GM12872 (cell line): ENCODE results near the gene FAM210B.

Source experiments
- TF ChIP-seq, protein P1 (sequence below): IDR thresholded peaks from 3 replicates; pipeline ENCODE4 v1.5.1; 2011; ENCODE audit warnings: low read depth, mild to moderate bottlenecking, low read length, moderate library complexity; ENCODE audit not compliant: insufficient read depth

Gene FAM210B

DNA sequence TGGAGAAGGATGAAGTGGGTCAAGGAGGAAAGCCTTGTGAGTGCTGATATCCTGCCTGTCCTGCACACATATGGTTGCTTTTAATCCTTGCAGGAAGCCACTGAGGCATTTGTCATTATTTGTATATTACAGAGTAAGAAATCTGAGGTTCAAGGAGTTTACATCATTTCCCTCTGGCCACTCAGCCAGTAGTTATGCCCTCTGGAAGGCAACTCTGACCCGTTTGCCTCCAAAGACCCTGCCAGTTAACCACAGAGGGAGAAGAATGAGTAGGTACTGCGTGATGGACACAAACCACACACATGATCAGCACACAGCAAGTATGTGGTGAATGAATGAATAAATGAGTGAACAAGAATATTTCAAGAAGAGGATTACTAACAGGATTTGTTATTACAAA, 7.9 kb upstream of the FAM210B start:
- TF ChIP-seq, protein P1, sequence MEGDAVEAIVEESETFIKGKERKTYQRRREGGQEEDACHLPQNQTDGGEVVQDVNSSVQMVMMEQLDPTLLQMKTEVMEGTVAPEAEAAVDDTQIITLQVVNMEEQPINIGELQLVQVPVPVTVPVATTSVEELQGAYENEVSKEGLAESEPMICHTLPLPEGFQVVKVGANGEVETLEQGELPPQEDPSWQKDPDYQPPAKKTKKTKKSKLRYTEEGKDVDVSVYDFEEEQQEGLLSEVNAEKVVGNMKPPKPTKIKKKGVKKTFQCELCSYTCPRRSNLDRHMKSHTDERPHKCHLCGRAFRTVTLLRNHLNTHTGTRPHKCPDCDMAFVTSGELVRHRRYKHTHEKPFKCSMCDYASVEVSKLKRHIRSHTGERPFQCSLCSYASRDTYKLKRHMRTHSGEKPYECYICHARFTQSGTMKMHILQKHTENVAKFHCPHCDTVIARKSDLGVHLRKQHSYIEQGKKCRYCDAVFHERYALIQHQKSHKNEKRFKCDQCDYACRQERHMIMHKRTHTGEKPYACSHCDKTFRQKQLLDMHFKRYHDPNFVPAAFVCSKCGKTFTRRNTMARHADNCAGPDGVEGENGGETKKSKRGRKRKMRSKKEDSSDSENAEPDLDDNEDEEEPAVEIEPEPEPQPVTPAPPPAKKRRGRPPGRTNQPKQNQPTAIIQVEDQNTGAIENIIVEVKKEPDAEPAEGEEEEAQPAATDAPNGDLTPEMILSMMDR = no peak

DNA sequence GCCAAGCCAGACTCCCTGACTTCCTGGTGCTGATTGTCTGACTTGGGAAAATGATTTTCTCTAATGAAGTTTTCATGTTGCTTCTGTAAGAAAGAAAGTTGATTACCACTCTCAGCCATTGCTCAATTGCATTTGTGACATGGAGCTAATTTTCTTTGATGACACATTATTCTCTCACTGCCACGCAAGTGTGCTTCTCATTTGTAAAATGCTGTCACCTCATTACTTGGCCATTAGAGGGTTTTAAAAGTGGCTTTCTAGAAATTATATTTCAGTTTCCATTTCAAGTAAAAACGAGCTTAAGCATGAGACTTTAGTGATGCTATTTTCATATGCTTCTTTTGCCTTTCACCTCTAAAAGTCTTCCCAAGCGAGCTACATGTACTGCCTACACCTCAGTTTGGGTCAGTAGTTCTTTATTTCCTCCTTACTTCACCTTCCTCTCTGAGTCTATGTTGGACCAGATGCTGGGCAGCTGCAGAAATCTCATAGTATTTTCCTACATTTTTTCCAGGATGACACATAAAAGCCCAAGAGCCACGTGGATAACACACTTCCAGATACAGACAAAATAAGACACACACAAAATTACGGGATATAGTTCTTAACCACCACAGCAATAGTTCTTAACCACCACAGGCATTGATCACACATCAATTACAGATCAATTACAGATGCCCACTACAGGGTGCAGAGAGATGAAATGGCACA, 6.3 kb upstream of the FAM210B start:
- TF ChIP-seq, protein P1 = no peak

DNA sequence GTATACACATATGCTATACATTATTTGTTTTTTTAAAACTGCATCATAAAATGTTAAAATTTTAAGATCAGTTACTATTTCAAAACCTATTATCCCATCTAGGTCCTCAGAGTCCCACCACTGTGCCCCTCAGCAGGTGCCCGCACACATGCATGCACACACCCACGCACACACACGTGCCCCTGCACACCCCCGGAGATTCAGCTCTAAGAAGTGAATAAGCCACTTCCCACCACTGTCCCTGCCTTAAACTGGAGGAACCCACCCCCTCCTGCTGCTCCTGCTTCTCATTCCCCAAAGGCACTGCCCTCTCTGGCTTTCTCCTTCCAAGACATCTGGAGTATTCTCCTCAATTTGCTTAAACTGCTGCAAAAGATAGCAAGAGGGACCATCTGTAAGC, 5.4 kb upstream of the FAM210B start:
- TF ChIP-seq, protein P1 = no peak

DNA sequence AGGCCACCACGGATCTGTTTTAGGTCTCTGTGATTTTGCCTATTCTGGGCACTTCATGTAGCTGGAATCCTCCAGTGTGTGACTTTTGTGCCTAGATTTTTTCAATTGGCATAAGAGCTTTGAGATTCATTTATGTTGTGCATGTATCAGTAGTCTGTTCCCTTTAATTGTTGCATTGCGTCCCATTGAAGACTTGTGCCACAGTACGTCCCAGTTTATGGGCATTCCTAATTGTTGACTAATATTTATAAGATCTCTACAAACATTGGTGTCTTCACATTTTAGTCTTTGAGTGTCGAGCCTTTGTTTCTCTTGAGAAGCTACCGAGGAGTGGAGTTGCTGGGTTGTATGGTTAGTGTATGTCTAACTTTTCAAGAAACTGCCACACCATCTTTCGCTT, 704 bp upstream of the FAM210B start:
- TF ChIP-seq, protein P1 = no peak

DNA sequence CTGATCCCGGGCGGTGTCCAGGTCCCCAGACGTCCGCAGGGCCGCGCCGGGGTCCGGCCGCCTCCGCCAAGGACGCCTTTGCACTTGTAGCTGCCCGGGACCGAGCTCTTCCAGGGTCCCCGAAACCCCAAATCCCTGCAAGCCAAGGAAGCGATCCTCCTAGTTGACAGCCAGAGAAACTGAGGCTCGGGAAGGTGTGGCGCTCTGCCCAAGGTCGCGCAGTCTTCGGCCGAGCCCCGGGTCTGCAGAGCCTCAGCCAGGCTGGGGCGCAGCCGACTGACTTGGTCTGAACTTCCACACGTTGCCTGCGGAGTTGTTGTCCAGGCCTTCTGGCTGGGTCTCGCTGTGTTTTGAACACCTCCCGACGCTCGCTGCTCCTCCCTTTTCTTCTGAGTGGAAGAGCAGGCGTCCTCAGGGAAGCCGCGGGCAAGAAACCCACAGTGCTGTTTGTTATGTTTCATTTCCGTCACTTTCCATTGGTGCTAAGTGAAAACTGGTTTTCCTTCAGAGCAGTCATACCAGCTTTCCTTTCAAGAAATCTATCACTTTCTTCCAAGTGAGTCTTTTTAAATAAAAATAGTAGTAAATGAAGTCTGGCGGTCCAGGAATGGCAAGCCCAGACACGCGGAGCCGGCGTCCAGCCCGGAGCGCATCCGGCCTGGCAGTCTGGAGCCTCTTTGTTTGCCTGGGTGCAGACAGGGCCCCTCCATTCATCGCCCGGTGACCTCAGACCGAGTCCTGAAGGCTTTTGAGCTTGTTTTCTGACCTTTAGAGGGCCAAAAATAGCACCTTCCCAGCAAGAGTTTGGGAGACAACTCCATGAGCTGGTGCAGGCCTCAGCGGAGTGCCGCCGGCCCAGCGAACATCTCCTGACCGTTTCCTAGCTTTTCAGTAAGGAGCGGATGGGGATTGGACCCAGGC, 698 bp downstream of the FAM210B start:
- TF ChIP-seq, protein P1 = no peak

DNA sequence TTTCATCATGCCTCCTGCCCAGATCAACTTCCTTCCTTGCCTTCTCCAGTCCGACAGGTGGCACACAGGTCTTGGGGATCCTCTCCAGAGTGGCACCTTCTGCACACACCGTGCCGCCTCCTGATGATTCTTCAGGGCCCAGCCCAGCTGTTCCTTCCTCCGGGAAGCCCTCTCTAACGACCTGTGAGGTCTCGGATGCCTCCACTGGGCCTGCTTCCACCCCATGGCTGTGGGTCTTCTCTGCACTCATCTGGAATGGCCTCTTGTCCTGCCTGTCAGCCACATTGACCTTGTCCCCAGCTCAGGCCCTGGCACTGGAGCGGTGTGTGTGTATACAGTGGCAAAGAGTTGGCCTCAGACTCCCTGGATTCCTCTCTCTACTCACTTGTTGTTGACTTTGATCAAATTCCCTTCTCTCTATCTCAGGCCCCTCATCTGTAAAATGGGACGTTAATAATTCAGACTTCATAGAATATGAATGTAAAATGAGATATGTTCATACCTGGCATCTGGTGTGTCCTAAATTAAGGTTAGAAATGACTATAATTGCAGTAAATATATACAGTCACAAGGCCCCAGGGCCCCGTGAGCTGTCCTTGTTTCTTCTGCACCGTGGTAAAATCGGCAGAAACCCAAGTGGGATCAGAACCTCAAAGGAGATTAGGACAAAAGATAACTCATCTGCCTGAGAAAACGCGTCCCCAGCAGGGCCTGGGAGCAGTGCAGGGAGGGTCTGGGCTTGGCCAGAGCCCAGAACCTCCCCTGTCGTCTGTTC, 1.5 kb downstream of the FAM210B start:
- TF ChIP-seq, protein P1 = no peak

DNA sequence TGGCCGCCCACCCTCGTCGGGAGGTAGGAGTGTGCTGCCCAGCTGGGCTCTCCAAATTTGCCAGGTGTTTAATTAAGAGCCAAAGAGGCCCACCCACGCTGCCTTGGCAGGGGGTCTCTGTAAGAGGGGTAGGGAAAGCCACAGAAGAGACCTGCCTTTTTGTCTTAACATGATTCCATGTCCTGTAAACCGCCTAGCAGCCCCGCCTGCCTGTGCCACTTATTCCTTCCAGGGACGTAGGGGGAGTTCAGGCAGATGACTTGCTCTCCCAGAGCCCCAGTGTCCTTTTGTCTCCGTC, 2.1 kb downstream of the FAM210B start:
- TF ChIP-seq, protein P1 = no peak
